Central memory CD4-positive, alpha-beta T cell (primary cell): Measurements from ENCODE around the gene TTC39C.

Source experiments
- DNase-seq: peaks from one replicate; pipeline ENCODE4 v3.0.0; 2022

TTC39C gene

GRCh38 chr18:24089515-24090337 is 75.2 kb downstream of the TTC39C start:
- DNase-seq: no peak

- no peak for DNase-seq
Measured at GRCh38 chr18:24090876-24091275, 76.3 kb downstream of the TTC39C start.

GRCh38 chr18:24094561-24094960 is 80.0 kb downstream of the TTC39C start:
- no peak for DNase-seq

GRCh38 chr18:24095976-24096375 is 81.4 kb downstream of the TTC39C start:
- DNase-seq: no peak

- DNase-seq: no peak
Measured at GRCh38 chr18:24103320-24104021, 88.9 kb downstream of the TTC39C start.

GRCh38 chr18:24104486-24104885 is 89.9 kb downstream of the TTC39C start:
- no peak for DNase-seq

- no peak for DNase-seq
Measured at GRCh38 chr18:24108641-24109040, 94.1 kb downstream of the TTC39C start.

GRCh38 chr18:24111936-24112335 is 97.4 kb downstream of the TTC39C start:
- DNase-seq: no peak

GRCh38 chr18:24112464-24112863 is 97.9 kb downstream of the TTC39C start:
- no peak for DNase-seq

GRCh38 chr18:24112874-24113615 is 98.5 kb downstream of the TTC39C start:
- DNase-seq: no peak

- no peak for DNase-seq
Measured at GRCh38 chr18:24114924-24115549, 100.5 kb downstream of the TTC39C start.

GRCh38 chr18:24115628-24116027 is 101.1 kb downstream of the TTC39C start:
- no peak for DNase-seq

GRCh38 chr18:24118750-24119577 is 104.4 kb downstream of the TTC39C start:
- DNase-seq: peak; percentile 72

GRCh38 chr18:24120676-24121075 is 106.1 kb downstream of the TTC39C start:
- DNase-seq: no peak

- no peak for DNase-seq
Measured at GRCh38 chr18:24121625-24122024, 107.1 kb downstream of the TTC39C start.

- DNase-seq: no peak
Measured at GRCh38 chr18:24126155-24126961, 111.8 kb downstream of the TTC39C start.

- DNase-seq: no peak
Measured at GRCh38 chr18:24127735-24128134, 113.2 kb downstream of the TTC39C start.

GRCh38 chr18:24128700-24129099 is 114.1 kb downstream of the TTC39C start:
- DNase-seq: no peak

- no peak for DNase-seq
Measured at GRCh38 chr18:24130494-24130893, 115.9 kb downstream of the TTC39C start.

GRCh38 chr18:24136967-24137373 is 122.4 kb downstream of the TTC39C start:
- DNase-seq: peak; percentile 19

- no peak for DNase-seq
Measured at GRCh38 chr18:24138409-24138788, 123.8 kb downstream of the TTC39C start.
